NCI-H345 treated with DMSO at 0.1 percent for 48 hours (cell line): ENCODE data around the gene DPP3.
"Not testable (repeated sequence)": the region's sequence is repeated elsewhere in the genome, so short reads cannot be mapped to it uniquely, and the experiment has no call there.

Experiments used
- DNase-seq: peaks from one replicate; lab custom pipeline; 2025; ENCODE audit not compliant: unreplicated experiment; lab: John Stamatoyannopoulos, UW

Gene DPP3, protein sequence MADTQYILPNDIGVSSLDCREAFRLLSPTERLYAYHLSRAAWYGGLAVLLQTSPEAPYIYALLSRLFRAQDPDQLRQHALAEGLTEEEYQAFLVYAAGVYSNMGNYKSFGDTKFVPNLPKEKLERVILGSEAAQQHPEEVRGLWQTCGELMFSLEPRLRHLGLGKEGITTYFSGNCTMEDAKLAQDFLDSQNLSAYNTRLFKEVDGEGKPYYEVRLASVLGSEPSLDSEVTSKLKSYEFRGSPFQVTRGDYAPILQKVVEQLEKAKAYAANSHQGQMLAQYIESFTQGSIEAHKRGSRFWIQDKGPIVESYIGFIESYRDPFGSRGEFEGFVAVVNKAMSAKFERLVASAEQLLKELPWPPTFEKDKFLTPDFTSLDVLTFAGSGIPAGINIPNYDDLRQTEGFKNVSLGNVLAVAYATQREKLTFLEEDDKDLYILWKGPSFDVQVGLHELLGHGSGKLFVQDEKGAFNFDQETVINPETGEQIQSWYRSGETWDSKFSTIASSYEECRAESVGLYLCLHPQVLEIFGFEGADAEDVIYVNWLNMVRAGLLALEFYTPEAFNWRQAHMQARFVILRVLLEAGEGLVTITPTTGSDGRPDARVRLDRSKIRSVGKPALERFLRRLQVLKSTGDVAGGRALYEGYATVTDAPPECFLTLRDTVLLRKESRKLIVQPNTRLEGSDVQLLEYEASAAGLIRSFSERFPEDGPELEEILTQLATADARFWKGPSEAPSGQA

DNA sequence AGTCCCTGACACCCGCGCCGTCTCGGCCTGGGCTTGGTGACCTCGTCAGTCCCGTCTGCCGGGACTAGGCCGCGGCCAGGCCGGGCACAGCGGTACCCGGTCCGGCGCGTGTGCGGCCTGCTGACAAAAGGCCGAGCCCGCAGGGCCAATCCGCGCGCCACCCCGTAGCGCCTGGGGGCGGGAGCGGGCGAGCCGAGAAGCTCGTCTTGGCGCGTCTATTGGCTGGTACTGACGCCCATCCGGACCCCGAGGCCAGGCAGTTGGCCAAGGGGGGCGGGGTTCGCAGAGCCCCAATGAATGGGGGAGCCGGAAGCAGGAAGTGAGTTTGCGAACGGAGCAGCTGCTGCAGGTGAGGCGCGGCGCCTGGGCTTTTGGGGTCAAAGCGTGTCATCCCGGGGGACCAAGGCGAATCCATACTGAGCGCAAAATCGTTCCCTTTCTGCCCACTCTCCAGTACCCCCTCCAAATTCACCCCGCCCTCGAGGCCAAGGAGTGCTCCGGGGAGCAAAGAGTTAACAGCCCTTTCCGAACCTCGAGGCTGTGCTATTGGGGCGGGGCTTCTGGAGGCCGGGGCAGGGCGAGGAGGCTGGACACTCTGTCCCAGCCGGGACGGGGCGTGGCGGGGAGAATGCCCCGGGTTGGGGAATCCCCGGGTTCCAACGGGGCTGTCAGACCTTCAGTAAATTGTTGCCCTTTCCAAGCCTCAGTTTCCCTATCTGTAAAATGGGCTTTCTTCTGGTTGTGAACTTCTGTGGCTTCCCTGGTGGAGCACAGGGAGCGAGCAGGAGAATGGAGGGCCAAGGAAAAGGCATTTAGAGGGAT lies at the start of gene DPP3:
DPP3 (plus strand) TSS at position 318 of the 822 bp plus-strand sequence. CDS start 1,767 bp downstream, outside the sequence.
- peak; percentile 96 for DNase-seq

DNA sequence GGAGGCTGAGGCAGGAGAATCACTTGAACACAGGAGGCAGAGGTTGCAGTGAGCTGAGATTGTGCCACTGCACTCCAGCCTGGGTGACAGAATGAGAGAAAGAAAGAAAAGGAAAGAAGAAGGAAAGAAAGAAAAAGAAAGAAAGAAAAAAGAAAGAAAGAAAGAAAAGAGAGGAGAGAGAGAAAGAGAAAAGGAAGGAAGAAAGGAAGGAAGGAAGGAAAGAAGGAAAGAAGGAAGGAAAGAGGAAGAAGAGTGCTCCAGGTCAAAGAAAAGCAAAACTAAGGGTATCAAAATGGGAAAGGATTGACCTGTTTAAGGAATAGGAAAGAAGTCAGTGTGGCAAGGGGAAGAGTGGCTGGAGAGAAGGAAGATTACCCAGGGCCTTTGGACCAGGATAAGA lies 48.9 kb upstream of the DPP3 start:
- not testable (repeated sequence) for DNase-seq

DNA sequence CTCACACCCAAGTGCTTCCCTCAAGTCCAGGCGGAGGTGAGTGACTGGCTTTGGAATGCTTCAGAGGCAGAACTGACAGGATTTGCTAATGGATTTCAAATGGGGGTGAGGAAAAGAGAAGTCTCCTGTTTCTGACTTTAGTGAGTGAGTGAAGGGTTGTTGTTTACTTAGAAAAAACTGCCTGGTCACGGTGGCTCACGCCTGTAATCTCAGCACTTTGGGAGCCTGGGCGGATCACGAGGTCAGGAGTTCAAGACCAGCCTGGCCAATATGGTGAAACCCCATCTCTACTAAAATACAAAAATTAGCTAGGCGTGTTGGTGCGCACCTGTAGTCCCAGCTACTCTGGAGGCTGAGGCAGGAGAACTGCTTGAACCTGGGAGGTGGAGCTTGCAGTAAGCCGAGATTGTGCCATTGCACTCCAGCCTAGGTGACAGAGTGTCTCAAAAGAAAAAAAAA lies 48.3 kb upstream of the DPP3 start:
- not testable (repeated sequence) for DNase-seq

DNA sequence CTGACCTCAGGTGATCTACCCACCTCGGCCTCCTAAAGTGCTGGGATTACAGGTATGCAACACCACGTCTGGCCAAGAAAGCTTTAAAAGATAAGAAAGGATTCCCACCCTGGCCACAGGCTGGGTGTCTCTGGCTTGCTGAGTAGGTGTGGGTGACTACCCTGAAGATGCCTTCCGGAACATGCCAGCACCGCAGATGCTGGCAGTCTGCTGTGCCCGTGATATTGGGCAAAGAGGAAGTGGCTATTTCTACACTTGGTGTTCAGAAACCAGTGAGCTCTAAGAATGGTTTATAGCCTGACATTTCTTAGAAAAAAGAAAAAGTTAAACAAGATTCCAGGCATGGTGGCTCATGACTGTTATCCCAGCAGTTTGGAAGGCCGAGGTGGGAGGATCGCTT lies 47.6 kb upstream of the DPP3 start:
- no peak for DNase-seq

DNA sequence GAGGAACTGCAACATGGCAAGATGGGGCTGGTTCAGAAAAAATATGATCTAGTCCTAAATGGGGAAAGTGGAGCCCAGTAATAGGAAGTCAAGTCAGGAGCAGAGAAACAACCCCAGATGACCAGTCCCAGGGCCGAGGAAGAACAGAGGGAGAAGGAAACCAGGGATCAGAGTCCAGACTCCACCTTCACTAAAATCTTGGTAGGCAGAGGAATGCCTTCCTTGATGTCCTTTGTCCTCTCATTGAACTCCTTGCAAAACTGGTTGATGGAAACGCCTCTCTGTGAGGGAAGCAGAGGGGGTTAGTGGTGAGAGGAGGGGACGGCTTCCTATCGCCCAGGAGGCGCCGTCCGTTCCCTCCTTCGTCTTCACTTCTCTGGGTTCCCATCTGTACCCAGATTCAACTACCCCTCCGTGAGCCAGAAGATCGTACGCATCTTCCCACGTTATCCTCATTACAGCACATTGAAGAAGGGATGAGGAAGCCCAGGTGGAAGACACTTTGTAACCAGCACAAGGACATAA lies 42.2 kb upstream of the DPP3 start:
- no peak for DNase-seq

DNA sequence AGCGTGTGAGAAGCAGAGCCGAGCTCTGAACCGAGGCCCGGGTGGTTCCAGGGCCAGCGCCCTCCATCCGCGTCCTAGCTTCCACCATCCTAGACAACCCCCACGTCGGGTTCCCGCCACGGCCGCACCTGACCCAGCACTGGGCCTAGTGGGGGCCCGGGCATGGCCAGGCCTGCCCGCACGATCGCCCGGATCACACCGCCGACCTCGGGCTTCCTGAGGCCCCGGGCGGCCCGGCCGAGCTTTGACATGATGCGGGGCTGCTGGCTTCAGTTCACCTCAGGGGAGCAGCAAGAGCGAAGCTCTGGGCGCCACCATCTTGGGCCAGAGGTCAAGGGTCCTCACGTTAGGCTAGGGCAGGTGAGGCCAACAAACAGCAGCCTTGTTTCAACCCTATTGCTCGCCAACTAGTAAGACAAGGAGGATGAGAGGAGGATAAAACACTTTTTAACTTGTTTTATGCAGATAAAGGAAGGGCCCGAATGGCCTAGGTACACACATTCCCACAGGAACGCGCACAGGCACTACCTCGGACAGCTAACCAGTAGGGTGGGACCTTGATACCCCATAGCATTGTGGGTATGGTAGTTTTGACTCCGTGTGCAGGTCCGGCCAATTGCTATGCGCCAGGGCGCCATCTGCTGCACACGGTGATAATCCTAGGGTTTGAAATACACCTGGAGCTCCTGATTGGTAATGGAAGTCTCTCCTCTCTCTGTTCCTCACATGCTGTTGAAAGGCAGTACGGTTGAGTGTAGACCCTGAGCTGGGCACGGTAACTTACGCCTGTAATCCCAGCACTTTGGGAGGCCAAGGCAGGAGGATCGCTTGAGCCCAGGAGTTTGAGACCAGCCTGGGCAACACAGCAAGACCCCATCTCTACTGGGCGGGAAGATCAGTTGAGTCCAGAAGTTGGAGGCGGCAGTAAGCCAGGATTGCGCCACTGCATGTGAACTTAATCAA lies 41.4 kb upstream of the DPP3 start, which contains the start of gene MRPL11:
MRPL11 (minus strand) TSS at position 345 of the 963 bp plus-strand sequence; CDS start at position 251, 94 bp downstream.
- DNase-seq: peak; percentile 97

DNA sequence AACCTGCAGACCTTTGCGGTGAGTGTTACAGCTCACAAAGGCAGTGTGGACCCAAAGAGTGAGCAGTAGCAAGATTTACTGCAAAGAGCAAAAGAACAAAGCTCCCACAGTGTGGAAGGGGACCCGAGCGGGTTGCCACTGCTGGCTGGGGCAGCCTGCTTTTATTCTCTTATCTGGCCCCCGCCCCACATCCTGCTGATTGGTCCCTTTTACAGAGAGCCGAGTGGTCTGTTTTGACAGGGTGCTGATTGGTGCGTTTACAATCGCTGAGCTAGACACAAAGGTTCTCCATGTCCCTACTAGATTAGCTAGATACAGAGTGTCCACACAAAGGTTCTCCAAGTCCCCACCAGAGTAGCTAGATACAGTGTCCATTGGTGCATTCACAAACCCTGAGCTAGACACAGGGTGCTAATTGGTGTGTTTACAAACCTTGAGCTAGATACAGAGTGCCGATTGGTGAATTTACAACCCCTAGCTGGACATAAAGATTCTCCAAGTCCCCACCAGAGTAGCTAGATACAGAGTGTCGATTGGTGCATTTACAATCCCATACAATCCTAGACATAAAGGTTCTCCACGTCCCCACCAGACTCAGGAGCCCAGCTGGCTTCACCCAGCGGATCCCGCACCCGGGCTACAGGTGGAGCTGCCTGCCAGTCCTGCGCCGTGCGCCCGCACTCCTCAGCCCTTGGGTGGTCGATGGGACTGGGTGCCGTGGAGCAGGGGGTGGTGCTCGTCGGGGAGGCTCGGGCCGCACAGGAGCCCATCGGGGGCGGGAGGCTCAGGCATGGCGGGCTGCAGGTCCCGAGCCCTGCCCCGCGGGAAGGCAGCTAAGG lies 39.9 kb upstream of the DPP3 start:
- DNase-seq: not testable (repeated sequence)

DNA sequence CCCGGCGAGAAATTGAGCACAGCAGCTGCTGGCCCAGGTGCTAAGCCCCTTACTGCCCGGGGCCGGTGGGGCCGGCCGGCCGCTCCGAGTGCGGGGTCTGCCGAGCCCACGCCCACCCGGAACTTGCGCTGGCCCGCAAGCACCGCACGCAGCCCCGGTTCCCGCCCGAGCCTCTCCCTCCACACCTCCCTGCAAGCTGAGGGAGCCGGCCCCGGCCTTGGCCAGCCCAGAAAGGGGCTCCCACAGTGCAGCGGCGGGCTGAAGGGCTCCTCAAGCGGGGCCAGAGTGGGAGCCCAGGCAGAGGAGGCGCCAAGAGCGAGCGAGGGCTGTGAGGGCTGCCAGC lies 39.3 kb upstream of the DPP3 start:
- not testable (repeated sequence) for DNase-seq

DNA sequence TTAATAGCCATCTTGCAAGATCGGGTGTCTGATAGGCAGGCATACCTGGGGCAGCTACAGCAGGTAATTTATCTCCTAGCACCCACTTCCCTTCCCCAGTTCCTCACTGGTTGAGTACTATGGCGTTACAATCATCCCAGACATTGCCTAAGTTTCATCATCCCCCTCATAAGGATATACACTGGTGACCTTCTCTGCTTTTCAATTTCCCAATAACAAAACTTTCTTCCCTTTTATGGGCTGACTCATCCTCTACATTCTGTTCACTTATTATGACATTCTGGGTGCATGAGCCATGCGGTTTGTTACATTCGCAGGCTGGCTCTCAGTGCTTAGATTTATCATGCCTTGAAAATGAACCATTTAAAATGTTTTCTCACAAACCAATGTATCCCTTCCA lies 36.6 kb upstream of the DPP3 start:
- no peak for DNase-seq

DNA sequence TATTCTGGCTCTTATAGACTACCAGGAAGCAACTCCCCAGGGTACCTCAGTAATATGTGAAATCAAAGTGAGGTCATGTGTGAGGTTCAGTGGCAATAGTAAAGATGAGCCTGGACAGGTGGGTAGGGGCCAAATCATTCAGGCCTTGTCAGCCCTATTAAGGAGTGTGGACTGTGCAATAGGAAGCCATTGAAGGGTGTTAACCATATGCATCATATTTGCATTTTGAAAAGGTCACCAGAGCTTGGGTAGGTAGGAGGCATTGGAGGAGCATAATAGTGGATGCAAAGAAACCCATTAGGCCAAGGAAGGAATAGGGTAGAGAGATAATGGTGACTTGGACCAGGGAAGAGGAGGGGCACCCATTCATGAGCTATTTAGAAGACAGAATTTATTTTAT lies 33.2 kb upstream of the DPP3 start:
- no peak for DNase-seq

DNA sequence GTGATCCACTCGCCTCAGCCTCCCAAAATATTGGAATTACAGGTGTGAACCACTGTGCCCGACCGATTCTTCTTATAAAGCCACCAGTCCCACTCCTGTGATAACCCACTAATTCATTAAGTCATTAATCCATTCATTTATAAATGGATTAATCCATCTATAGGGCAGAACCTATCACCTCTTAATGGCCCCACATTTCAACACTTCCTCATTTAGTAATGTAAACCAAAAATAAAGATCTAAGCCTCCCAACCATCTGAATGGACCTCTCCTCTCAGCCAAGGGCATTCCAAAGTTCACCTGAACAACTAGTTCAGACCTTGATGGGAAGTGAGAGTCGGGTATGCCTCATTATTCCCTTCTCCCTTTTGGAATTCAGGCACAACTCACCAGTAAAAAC lies 31.7 kb upstream of the DPP3 start:
- DNase-seq: no peak

DNA sequence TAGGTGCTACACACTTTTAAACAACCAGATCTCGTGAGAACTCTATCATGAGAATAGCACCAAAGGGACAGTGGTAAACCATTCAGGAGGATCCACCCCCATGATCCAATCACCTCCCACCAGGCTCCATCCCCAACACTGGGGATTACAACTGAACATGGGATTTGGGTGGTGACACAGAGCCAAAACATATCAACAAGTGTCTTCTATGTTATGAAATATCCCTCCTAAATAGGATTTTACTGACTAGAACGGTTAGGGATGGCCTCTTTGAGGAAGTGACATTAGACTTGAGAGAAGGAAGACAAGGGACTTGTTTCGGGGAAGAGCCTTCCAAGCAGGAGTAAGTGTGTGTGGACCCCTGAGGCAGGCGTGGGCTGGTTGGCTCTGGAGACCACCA lies 29.7 kb upstream of the DPP3 start:
- DNase-seq: no peak

DNA sequence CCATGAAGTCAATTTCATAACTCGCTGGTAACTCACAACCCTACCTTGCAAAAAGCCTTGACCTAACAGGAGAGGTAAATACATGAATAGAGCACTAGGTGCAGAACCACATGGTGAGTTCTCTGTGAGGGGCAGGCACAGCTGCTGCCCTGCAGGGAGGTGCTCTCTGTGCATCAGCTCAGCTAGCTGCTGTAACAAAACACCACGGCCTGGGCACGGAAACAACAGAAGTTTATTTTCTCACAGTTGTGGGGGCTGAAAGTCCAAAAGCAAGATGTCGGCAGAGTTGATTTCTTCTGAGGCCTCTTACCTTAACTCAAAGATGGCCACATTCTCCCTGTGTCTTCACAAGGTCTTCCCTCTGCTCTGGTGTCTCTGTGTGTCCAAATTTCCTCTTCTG lies 28.6 kb upstream of the DPP3 start:
- no peak for DNase-seq

DNA sequence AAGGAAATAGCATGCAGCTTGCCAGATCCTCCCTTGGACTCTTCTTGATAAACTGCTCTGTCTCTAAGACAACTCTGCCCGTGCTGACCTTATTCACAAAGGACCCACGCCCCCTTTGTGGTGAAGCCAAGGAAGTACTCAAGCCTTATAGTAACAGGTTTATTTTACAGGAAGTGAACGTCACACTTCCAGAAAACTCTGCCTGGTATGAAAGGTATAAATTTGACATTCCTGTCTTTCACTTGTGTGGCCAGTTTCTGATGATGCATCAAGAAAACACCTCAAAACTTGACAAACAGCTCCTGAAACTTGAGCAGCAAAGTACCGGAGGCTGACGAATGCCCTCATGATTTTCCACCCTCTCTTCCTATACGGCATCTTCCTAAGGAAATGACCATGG lies 26.0 kb upstream of the DPP3 start:
- DNase-seq: no peak

DNA sequence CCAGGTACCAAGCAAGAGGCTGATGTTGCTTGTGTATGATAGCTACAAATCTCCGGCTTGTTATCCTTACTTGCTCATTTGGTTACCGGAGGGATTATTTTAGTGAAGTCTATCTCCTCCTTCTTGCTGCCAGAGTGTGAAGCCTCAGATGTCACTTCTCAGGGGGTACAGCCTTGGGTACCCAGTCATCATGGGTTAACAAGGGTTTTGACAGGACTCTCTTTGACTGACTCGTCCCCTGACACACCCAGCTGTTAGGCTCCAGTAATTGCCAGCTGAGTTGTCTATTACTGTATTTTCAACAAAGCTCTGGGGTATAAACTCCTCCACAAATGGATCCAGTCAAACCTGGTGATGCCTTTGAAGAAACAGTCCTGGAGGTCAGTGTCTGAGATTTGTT lies 25.4 kb upstream of the DPP3 start:
- DNase-seq: no peak

DNA sequence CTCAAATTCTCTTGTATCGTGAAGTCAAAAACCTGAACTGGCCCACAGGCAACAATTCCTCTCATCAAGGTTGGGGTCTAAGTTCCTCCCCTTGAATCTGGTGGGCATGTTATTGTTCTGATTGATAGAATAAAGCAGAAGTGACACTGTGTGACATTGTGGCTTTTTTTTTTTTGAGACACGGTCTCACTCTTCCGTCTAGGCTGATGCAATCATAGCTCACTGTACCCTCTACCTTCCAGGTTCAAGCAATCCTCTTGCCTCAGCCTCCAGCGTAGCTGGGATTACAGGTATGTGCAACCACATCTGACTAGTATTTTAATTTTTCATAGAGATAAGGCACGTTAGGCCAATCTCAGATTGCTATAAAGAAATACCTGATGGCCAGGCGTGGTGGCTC lies 22.4 kb upstream of the DPP3 start:
- no peak for DNase-seq

DNA sequence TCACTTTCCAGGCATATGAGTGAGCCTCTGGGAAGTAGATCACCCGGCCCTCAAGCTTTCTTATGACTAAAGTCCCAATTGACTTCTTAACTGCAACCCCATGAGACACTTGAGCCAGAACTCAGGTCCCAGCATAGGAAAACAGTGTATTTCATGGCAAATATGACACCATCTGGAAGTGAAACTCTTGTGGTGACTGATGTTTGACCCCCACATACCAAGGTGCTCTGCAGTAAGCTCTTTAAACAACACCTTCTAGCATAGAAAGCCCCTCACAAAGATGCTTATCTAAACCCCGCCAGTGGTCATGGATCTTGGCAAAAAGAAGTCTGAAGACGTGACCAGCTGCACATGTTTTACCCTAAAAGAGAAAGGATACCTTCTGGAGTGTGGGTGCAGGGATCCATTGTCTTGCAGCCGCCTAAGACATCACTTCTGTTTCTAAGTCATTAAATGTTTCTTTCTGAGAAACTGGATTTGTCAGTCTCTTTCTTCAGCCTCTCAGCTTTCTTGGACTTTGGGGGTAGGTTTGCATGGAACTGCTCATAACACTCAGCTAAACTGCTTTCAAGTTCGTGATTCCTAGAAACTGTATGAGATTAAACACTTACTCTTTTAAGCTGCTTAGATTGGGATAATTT lies 21.0 kb upstream of the DPP3 start:
- no peak for DNase-seq

DNA sequence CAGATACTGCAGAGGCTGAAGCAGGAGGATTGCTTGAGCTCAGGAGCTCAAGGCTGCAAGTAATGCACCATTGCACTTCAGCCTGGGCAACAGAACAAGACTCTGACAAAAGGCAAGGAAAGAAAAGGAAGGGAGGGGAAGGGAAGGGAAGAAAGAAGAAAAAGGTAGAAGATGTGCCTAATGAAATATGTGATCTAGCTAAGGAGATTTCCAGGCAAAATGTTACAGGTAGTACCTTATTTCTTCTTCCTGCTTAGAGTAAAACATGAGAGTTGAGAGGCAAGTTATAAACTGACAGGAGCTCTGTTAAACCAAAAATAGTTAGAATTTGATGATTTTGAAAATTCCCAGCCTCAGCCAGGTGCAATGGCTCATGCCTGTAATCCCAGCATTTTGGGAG lies 18.2 kb upstream of the DPP3 start:
- DNase-seq: no peak

DNA sequence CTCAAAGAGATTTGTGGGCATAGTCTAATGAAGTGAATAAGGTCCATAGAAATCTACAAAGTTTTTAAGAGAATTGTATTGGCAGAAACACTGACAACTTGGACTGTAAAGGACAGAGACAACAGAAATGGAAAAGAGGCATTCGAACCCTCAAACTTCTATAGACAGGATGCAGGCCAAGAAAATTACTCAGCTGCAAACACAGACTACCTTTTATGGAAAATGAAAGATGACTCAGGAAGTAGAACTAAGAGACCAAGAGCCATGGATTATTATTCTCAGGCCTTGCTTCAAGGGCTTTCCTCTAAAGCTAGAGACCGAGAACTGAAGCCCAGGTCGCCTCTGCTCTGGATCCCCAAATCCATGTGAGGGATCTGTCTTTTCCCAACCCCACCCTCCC lies 17.3 kb upstream of the DPP3 start:
- no peak for DNase-seq
